ENCODE results near the gene CAPN7. TPM values are rescaled to one million over a fixed set of nuclear protein-coding genes. Genes with fewer than 3 reads are reported as not detected.
"Not testable (repeated sequence)": the region's sequence is repeated elsewhere in the genome, so short reads cannot be mapped to it uniquely, and the experiment has no call there.

CAPN7 gene
- 16.3 TPM for polyA plus RNA-seq (2013, experiment 1 of 2; ENCODE audit: insufficient read length)
- 16.4 TPM for polyA plus RNA-seq (2013, experiment 2 of 2; ENCODE audit: insufficient read length)

GRCh38 chr3:15205934-15206661 is at the start of gene CAPN7:
CAPN7 (plus strand) TSS chr3:15206246; CDS start chr3:15206496, 250 bp downstream.
- peak; percentile 94 for DNase-seq

GRCh38 chr3:15157441-15157840 is 48.6 kb upstream of the CAPN7 start:
- DNase-seq: no peak

DNA sequence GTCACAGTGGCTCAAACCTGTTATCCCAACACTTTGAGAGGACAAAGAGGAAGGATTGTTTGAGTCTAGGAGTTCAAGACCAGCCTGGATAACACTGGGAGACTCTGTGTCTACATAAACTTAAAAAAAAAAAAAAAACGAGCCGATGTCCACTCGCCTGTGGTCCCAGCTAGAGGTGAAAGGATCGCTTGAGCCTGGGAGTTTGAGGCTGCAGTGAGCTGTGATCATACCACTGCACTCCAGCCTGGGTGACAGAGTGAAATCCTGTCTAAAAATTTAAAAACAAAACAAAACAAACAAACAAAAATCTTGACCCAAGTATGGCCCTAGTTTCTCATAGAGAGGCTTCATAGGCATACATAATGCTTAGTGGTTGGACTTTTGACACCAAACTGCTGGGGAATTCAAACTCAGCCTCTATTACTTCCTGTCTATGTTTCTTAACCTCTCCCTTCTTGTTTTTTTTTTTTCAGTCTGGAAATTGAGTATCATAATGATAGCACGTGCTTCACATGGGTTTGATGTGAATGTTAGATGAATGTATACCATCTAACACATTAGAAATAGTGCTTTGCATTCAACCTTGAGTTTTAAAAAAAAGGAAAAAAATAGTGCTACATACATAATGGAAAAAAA is 46.4 kb upstream of the CAPN7 start:
- DNase-seq: no peak

DNA sequence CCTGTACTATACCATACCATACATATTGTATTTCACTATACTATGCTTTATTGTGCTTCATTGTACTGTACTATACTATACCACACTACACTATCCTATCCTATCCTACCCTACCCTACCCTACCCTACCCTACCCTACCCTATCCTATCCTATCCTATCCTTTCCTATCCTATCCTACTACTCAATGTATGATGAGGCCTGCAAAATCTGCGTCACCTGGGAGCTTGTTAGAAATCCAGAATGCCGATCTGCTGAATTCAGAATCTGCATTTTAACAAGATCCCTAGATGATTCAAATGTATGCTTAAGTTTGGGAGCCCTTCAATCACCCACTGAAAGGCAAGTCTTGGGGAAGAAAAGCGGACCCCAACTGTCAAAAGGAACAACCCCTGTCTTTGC is 45.4 kb upstream of the CAPN7 start:
- no peak for DNase-seq

DNA sequence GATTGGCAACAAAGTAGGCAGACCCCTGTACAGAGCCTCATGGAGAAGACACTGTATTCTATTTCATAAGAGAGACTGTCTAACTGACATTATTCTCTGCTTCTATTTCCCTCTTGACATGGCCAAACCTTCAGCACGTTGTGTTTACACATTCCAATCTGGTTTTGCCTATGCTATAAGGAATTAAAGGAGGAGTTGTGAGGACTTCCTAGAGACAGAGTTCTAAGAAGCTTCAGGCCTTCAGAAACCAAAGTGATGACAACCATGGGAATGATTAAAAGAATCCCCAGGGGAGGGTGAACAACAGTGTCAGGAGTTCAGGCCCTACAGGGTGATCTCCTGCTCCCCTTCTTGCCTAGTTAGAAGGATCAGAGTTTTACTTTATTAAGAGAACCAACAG is 44.9 kb upstream of the CAPN7 start:
- DNase-seq: no peak

DNA sequence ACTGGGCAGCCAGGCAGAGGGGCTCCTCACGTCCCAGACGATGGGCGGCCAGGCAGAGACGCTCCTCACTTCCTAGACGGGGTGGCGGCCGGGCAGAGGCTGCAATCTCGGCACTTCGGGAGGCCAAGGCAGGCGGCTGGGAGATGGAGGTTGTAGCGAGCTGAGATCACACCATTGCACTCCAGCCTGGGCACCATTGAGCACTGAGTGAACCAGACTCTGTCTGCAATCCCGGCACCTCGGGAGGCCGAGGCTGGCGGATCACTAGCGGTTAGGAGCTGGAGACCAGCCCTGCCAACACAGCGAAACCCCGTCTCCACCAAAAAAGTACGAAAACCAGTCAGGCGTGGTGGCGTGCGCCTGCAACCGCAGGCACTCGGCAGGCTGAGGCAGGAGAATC is 42.4 kb upstream of the CAPN7 start:
- not testable (repeated sequence) for DNase-seq

DNA sequence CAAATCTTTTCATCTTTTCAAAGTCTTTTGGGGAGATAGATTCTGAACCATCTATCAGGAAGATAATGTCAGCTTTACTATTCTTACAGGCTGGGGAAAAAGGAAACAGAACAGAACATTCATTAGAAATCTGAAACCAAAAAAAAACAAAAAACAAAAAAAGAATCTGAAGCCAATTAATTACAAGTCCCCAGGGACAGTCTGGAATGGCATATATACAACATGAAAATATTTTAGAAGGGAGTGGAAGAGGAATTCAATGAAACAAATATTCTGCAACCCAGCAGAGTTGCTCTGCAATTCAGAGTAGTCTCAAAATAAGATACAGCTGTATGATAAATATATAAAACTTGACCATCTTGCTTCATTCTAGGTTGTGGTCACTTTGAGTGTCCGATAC is 41.7 kb upstream of the CAPN7 start:
- DNase-seq: peak; percentile 17

DNA sequence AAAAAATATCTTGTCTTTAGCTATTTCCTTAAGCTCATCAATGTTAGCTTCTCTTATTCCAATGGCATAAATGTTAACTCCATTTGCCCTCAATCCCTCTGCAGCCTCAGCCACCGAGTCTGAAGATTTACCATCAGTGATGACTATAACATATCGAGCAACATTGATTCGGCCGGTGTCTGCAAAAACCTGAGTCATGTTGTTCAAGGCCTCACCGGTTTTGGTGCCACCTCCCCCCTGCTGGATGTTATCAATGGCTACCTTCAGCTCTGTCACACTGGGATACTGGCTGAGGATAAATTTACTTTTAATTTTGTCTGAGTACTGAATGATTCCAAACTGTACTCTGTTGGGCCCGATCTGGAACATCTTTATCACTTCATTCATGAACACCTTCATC is 41.0 kb upstream of the CAPN7 start:
- DNase-seq: no peak

DNA sequence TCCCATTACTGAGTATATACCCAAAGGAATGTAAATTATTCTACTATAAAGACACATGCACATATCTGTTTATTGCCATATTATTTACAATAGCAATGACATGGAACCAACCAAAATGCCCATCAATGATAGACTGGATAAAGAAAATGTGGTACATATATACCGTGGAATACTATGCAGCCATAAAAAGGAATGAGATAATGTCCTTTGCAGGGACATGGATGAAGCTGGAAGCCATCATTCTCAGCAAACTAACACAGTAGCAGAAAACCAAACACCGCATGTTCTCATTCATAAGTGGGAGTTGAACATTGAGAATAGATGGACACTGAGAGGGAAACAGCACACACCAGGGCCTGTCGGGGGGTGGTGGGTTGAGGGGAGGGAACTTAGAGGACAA is 39.7 kb upstream of the CAPN7 start:
- not testable (repeated sequence) for DNase-seq

DNA sequence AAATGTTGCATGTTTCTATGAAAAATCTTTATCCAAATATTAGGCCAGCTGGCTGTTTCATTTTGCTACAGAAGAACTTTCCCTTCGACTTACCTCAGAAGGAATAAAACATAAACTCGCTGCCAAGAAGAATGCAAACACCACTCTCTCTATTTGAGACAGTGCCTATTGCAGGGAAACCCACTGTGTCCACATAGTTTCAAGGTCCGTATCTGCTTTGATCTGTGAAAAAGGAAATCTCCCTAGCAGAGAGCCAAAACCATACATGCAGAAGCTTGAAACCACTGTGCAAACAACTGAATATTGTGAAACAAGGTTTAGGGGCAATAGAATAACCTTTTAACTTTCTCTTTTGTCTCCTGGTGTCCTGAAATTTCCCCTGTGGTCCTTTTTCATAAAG is 35.0 kb upstream of the CAPN7 start:
- no peak for DNase-seq

DNA sequence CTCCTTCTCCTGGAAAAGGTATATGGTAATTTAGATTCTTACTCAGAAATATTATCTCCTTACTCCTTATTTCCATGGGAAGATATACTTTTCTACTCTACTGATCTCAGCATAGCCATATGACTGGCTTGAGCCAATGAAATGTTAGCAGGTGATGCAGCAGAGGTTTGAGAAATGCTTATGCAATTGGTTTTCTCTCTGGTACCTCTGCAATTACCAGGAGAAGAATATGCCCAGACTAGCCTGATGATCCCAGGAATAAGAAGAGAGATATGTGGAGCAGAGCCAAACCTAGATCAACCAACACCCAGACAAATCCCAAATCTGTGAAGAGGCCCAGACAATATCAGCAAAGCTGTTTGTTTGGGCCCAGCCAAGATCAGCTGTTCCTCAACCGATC is 33.2 kb upstream of the CAPN7 start:
- no peak for DNase-seq

DNA sequence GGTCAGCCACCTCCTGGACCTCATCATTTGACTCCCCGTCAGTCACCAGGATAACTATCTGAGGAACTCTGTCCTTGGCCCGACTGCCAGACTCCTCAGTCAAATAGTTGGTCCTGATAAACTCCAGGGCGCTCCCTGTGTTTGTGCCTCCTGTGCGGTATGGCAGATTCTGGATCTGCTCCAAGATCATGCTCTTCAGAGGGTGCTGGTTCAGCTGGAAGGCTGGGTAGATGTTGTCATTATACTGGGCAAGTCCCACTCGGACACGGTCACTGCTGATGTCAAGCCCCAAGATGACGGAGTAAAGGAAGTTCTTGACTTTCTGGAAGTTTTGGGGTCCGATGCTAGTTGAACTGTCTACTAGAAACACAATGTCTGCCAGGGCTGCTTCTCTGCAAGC is 31.1 kb upstream of the CAPN7 start:
- DNase-seq: no peak

DNA sequence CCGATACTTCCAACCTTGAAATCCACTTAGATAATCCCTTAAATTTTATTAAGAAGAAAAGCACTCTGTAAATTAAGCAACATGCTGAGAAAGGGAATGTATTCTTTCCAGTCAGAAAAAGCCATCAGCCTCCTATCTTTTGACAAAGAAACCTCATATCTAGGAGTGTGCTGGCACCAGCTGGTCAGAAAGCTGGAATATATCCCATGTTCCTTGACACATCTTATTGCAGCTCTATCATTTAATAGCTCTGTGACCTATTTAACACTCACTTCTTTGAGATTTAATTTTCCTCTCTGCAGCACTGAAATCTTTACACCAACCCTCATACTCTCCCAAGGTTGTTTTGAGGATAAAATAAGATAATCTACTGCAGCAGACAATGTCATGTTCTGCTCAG is 30.4 kb upstream of the CAPN7 start:
- DNase-seq: no peak

DNA sequence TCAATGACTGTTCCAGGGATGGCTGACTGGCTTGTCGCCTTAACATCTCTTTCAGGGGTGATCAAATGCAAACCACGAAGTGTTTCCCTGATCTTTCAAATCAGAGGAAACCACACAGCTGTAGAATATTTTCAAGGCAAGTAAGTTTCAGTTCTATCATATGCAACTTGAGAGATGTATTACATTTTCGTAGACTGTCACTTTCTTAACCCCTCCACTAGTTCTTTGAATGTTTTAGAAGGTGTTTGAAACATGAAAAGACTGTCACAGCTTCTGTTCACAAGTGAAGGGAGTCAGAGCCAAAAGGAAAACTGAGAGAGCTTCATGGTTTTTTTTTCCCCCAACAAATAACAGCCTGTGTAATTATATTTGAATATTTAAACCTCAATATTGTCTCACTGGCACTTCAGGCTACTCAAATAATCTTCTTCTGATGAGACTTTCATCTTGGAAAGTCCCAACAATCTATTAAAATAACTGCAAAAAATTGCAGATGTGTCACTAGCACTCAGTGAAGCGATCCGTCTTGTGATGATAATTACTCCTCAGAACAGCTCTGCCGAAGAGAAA is 25.9 kb upstream of the CAPN7 start:
- DNase-seq: no peak

DNA sequence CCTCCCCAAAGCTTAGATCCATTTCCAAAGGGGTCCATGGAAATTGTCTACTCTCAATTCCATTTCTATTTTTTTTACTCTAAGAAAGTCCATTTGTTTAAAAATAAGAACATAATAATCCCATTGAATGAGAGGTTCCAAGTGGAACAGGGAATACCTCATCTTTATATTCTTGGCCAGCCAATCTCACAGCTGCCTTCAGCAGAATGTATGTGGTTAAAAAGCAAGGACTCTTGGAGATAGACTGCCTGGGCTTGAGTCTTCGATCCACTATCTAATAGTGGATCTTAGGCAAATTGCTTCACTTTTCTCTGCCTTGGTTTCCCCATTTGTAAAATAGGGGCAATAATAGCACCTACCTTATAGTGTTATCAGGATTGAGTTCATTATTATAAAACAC is 24.5 kb upstream of the CAPN7 start:
- no peak for DNase-seq

- no peak for DNase-seq
Observed at GRCh38 chr3:15181963-15182362, 24.1 kb upstream of the CAPN7 start.

DNA sequence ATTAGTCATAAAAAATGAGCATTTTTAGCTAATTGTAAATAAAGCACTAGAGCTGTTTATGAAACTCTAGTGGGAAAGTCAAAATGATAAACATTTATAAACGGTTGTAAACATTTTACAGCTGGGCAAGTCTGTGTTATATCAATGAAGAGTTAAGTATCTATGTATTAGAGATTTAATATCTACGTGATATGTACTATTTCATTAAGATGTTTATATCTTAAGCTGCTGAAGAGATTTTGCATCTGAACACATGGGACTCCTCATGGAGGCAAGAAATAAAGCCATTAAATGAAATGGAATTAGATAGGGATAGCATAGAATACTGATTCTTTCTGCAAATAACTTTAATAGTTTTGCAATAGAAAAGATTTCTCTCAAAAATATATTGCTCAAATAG is 23.0 kb upstream of the CAPN7 start:
- DNase-seq: no peak

DNA sequence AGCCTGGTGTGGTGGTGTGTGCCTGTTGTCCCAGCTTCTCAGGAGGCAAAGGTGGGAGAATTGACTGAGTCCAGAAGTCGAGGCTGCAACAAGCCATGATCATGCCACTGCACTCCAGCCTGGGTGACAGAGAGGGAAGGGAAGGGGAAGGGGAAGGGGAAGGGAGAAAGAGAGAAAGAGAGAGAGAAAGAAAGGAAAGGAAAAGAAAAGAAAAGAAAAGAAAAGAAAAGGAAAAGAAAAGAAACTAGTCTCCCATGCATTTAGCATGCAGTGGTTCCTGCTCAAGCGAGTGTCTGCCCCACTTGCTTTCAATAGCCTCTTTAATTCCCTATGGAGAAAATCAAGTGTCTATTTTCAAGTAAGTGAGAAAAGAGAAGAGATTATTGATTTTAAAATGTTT is 20.6 kb upstream of the CAPN7 start:
- no peak for DNase-seq

DNA sequence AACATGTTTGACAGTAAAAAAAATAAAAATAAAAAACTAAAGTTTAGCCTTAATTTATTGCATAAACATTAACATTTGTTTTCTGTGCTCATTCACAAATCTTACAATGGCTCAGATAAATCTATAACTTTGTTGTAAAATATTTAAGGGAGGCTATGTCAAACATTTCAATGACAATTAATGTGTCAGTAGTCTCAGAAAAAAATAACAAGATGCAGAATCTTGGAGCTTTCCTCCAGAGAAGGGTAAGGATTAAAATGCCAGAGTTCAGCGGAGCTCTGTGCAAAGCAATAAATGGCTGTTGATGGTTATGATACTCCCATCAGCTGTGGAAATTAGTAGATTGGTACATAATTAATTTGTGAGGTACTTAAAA is 20.0 kb upstream of the CAPN7 start:
- DNase-seq: no peak

GRCh38 chr3:15186477-15187164 is 19.4 kb upstream of the CAPN7 start:
- not testable (repeated sequence) for DNase-seq

- DNase-seq: no peak
Observed at GRCh38 chr3:15197340-15198029, 8.6 kb upstream of the CAPN7 start.

- DNase-seq: no peak
Observed at GRCh38 chr3:15198686-15199085, 7.4 kb upstream of the CAPN7 start.

All from fibroblast of skin of abdomen (primary cell).